Large intestine (tissue), 12 donors: ENCODE data around the gene OR52N4. TPM values are rescaled to one million over a fixed set of nuclear protein-coding genes. Genes with fewer than 3 reads are reported as not detected.
"Not testable (repeated sequence)": the region's sequence is repeated elsewhere in the genome, so short reads cannot be mapped to it uniquely, and the experiment has no call there.

Experiments used
- DNase-seq, 2 donors: peaks; one replicate each; pipeline versions ENCODE4 v3.0.0 to v3.0.0-alpha.2; 2013
- H3K27ac ChIP-seq: one replicate; pipeline ENCODE4 v1.5.1; 2013; ENCODE audit warnings: low read length
- H3K27me3 ChIP-seq: 2 replicates; pipeline ENCODE4 v1.6.1; 2013; ENCODE audit warnings: low read length; ENCODE audit not compliant: control insufficient read depth, insufficient read depth
- H3K36me3 ChIP-seq: 2 replicates; pipeline ENCODE4 v1.6.1; 2013; ENCODE audit warnings: low read length; ENCODE audit not compliant: control insufficient read depth, insufficient read depth
- H3K4me1 ChIP-seq: one replicate; pipeline ENCODE4 v1.6.1; 2013; ENCODE audit warnings: low read length; ENCODE audit not compliant: control insufficient read depth, insufficient read depth
- H3K4me3 ChIP-seq: one replicate; pipeline ENCODE4 v1.5.1; 2013; ENCODE audit warnings: low read length
- H3K9me3 ChIP-seq: one replicate; pipeline ENCODE4 v1.6.1; 2013; ENCODE audit warnings: mild to moderate bottlenecking, low read depth, low read length, moderate library complexity; ENCODE audit not compliant: control insufficient read depth
- WGBS: methylation state at CpG from one replicate; pipeline ENCODE4 v1.1.5; 2013; ENCODE audit warnings: low lambda C conversion rate; ENCODE audit not compliant: insufficient coverage; 5-methylcytosine and 5-hydroxymethylcytosine counted together
- long read RNA-seq, 11 donors: transcript quantifications; one replicate each; lab custom pipeline, GENCODE V29; 2026
- polyA plus RNA-seq: library from polyadenylated mRNA; unstranded; fragments of 120-200 nt; gene quantifications from one replicate; pipeline ENCODE4 v1.2.1, GENCODE V29; 2013

Gene OR52N4
- 0.04 TPM for polyA plus RNA-seq
- long read RNA-seq, donor 1: 0 reads
- long read RNA-seq, donor 2: 0 reads
- long read RNA-seq, donor 3: 0 reads
- long read RNA-seq, donor 4: 0 reads
- long read RNA-seq, donor 5: 0 reads
- long read RNA-seq, donor 6: 0 reads
- long read RNA-seq, donor 7: 0 reads
- long read RNA-seq, donor 8: 0 reads
- long read RNA-seq, donor 9: 0 reads
- long read RNA-seq, donor 10: 0 reads
- long read RNA-seq, donor 11: 0 reads

DNA sequence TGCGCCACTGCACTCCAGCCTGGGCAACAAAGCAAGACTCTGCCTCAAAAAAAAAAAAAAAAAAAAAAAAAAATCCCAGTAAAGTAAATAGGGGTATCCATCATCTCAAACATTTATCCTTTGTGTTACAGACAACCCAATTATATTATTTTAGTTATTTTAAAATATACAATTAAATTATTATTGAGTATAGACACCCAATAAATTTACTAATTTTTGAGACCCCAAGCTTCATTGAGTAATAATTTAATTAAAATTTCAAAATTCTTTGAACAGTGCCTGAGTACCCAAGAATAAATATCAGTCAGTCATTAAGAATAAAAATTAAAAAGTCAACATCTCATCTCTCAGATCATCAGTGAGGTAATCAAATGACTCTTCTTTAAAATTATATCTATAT, at the start of gene OR52N4:
TSS of gene OR52N4 (plus strand) at position 301 of the 400 bp plus-strand sequence. CDS start 498 bp downstream, outside the sequence.
- H3K27me3 ChIP-seq: no peaks in the 10 kb centered on the region
- no CpG with 5 or more reads among the region's 1 CpG for WGBS
- DNase-seq: no peak
- H3K9me3 ChIP-seq: no peaks in the 10 kb centered on the region
- no peak within 1 kb of the TSS for H3K4me3 ChIP-seq
- no peak within 1 kb of the TSS for H3K27ac ChIP-seq
- no peaks in the 10 kb centered on the region for H3K4me1 ChIP-seq
- H3K36me3 ChIP-seq: no peaks in the 10 kb centered on the region

- no peak for DNase-seq
- Histone ChIP-seq H3K4me3 (no peak overlapping the region), H3K4me1 (no peaks in the 10 kb centered on the region), H3K36me3 (no peaks in the 10 kb centered on the region), H3K27me3 (no peaks in the 10 kb centered on the region), H3K9me3 (no peaks in the 10 kb centered on the region), H3K27ac (no peak overlapping the region)
- WGBS: 97% methylated on average over 4 of the region's 4 CpGs
Observed at GRCh38 chr11:5705688-5706087, 48.4 kb upstream of the OR52N4 start.

- no peaks in the 10 kb centered on the region for H3K36me3 ChIP-seq
- no CpG with 5 or more reads among the region's 1 CpG for WGBS
- no peaks in the 10 kb centered on the region for H3K9me3 ChIP-seq
- no peak overlapping the region for H3K27ac ChIP-seq
- no peak overlapping the region for H3K4me3 ChIP-seq
- no peak for DNase-seq
- no peaks in the 10 kb centered on the region for H3K27me3 ChIP-seq
- H3K4me1 ChIP-seq: no peaks in the 10 kb centered on the region
Observed at GRCh38 chr11:5712507-5712906, 41.5 kb upstream of the OR52N4 start.

DNA sequence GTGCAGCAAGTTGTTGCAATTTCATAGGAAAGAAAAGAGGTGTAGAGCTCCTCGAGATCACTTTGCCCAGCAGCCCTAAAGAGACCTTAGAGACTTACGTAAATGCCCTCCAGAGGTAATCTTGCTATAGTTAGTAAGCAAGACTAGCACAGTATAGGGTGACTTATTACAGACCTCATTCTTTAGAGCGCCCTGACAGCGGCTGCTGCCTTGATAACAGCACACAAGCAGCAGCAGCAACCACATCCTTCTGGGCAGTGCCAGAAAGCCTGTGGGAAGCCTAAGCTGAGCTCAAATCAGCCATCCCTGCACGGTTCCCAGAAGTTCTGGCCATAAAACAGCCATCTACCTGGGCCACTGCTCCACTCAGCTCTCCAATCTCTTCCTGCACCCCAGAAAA, 40.3 kb upstream of the OR52N4 start:
- Histone ChIP-seq H3K9me3 (no peaks in the 10 kb centered on the region), H3K4me1 (no peaks in the 10 kb centered on the region), H3K27ac (no peak overlapping the region), H3K36me3 (no peaks in the 10 kb centered on the region), H3K27me3 (no peaks in the 10 kb centered on the region), H3K4me3 (no peak overlapping the region)
- no CpG with 5 or more reads among the region's 5 CpGs for WGBS
- no peak for DNase-seq

GRCh38 chr11:5716518-5716917, 37.5 kb upstream of the OR52N4 start:
- DNase-seq, H3K27me3 ChIP-seq, H3K4me3 ChIP-seq, H3K9me3 ChIP-seq, H3K27ac ChIP-seq, H3K36me3 ChIP-seq, H3K4me1 ChIP-seq: not testable (repeated sequence)
- WGBS: no CpG with 5 or more reads among the region's 1 CpG

DNA sequence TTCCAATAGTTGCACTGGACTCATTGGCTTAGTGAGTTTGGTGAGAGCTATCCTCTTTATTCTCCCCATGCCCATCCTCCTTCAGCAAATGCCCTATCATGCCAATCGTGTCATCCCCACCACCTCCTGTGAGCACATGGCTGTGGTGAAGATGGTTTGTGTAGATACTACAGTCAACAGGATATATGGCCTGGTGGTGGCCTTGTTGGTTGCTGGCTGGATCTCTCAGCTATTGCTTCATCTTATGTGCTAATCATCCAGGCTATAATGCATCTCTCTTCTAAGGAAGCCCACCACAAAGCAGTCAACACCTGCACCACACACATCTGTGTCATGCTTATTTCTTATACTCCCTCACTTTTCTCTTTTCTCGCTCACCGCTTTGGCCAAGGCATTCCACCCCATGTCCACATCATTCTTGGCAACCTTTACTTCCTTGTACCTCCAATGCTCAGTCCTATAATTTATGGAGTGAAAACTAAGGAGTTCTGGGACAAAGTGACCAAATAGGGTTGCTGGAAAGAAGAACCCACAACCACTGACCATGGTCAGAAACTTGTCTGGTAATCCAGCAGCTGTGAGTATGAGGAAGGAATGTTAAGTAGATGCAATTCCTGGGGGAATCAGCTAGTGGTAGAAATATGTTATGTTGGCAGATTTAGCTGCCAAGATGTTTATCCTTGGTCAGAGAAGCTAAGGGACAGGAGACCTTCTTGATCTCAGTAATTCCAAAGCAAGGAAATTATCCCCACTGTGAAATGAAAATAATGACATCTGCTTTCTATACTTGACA, 34.1 kb upstream of the OR52N4 start:
- H3K4me1 ChIP-seq: no peaks in the 10 kb centered on the region
- no peak overlapping the region for H3K4me3 ChIP-seq
- H3K27ac ChIP-seq: no peak overlapping the region
- H3K27me3 ChIP-seq: no peaks in the 10 kb centered on the region
- H3K36me3 ChIP-seq: no peaks in the 10 kb centered on the region
- DNase-seq: no peak
- H3K9me3 ChIP-seq: no peaks in the 10 kb centered on the region
- WGBS: 100% methylated on average over 2 of the region's 3 CpGs

DNA sequence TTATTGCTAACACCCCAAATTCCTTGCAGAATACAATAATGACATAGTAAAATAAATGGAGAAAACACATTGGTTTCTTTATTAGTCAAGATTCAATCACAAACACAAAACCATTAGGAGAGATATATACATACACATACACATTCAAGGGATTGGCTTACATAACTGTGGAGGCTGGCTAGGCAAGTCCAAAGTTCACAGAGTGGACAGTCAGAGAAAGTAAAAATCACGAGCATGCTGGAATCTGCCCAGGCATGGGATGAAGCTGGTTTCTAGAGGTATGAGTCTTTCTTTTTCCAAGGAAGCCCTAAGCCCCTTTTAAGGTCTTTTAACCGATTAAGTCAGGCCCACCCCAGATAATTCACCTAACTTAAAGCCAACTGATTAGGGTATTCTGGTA, 31.4 kb upstream of the OR52N4 start:
- H3K4me1 ChIP-seq: no peaks in the 10 kb centered on the region
- peak; percentile 5 to 37 for DNase-seq
- no CpG with 5 or more reads among the region's 2 CpGs for WGBS

GRCh38 chr11:5726351-5726750, 27.7 kb upstream of the OR52N4 start:
- H3K9me3 ChIP-seq: no peaks in the 10 kb centered on the region
- no peak overlapping the region for H3K27ac ChIP-seq
- no peak overlapping the region for H3K4me3 ChIP-seq
- DNase-seq: no peak
- H3K27me3 ChIP-seq: no peaks in the 10 kb centered on the region
- H3K4me1 ChIP-seq: no peaks in the 10 kb centered on the region
- H3K36me3 ChIP-seq: no peaks in the 10 kb centered on the region
- no CpG with 5 or more reads among the region's 1 CpG for WGBS

More for the DNA sequence above, 31.4 kb upstream of the OR52N4 start:
- no peaks in the 10 kb centered on the region for H3K27me3 ChIP-seq
- H3K9me3 ChIP-seq: no peaks in the 10 kb centered on the region
- H3K4me3 ChIP-seq: no peak overlapping the region
- no peak overlapping the region for H3K27ac ChIP-seq
- H3K36me3 ChIP-seq: no peaks in the 10 kb centered on the region

DNA sequence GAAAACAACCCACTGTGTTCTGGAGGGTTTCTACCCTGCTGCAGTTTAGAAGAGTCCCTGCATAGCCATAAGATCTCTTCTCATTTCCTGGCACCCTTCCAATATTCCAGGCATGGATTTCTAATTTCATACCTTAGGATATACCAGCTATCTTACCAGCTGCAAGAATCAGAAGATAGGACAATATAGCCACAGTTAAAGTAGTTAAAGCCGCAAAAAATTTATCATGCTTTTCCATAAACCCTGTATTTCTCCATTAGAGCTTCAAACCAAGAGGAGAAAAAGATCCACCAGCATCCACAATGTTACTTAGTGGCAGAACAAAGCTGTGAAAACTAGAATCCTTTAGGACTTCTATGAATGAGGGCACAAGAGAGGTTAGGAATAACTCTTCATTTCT, 26.4 kb upstream of the OR52N4 start:
- no peaks in the 10 kb centered on the region for H3K4me1 ChIP-seq
- H3K36me3 ChIP-seq: no peaks in the 10 kb centered on the region
- no peaks in the 10 kb centered on the region for H3K9me3 ChIP-seq
- 100% methylated on average over 1 of the region's 1 CpG for WGBS
- no peak for DNase-seq
- no peak overlapping the region for H3K4me3 ChIP-seq
- H3K27me3 ChIP-seq: no peaks in the 10 kb centered on the region
- no peak overlapping the region for H3K27ac ChIP-seq

DNA sequence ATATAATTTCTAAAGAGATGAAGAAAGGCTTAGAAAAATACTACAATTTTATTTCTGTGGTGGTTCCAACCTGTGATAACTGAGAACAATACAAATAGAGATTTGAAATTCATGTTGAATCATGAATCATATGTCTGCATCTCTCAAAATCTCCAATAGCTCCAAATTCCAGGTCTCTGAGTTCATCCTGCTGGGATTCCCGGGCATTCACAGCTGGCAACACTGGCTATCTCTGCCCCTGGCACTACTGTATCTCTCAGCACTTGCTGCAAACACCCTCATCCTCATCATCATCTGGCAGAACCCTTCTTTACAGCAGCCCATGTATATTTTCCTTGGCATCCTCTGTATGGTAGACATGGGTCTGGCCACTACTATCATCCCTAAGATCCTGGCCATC, 17.6 kb upstream of the OR52N4 start, which contains the start of gene OR56B1:
TSS of gene OR56B1 (plus strand) at position 53 of the 400 bp plus-strand sequence. CDS start at position 122, 69 bp downstream.
- WGBS: no CpG with 5 or more reads among the region's 1 CpG
- no peak within 1 kb of the TSS for H3K4me3 ChIP-seq

More for the DNA sequence above, 17.6 kb upstream of the OR52N4 start, which contains the start of gene OR56B1:
- Histone ChIP-seq H3K27ac (no peak within 1 kb of the TSS), H3K27me3 (no peaks in the 10 kb centered on the region), H3K36me3 (no peaks in the 10 kb centered on the region), H3K4me1 (no peaks in the 10 kb centered on the region), H3K9me3 (no peaks in the 10 kb centered on the region)
- no peak for DNase-seq
